ENCODE data around the gene ANKRD40CL.
"Not testable (repeated sequence)": the region's sequence is repeated elsewhere in the genome, so short reads cannot be mapped to it uniquely, and the experiment has no call there.

The ANKRD40CL gene

GRCh38 chr17:50758524-50758923 is 8.8 kb downstream of the ANKRD40CL start:
- no peak for DNase-seq

DNA sequence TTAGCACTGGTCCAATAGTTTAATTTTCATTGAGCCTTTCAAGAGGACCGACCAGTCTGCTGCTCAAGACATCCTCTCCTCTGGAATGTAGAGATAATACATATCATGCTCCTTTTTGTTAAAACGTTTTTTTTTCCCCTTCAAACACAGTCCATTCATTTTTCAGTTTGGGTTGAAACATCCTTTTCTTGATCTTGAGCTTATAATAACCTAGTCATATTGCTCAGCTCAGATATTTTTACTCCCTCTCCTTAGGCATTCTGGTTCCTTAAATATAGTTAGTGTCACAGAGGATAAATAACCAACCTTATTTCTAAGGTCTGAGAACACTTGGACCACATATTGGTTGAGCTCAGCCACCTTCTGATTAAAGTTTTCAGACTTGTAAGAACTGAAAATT is 12.8 kb downstream of the ANKRD40CL start:
- no peak for DNase-seq

GRCh38 chr17:50749245-50749644 is 18.1 kb downstream of the ANKRD40CL start:
- no peak for DNase-seq

GRCh38 chr17:50745631-50746030 is 21.7 kb downstream of the ANKRD40CL start:
- no peak for DNase-seq

DNA sequence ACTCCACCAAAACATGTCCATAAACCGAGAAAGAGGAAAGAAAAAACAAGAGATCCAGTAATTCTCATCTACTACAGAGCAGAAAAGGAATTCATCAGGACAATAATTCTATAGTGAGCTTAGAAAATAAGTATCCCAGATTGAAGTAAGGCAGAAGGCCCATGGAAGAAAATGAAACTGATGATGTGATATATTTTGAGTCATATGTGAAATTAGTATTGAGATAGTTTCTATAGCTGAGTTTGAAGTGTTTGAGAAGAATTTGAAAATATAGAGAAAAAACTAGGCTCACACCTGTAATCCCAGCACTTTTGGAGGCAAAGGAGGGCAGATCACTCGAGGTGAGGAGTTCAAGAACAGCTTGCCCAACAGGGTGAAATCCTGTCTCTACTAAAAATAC is 28.2 kb downstream of the ANKRD40CL start:
- DNase-seq, result no peak

DNA sequence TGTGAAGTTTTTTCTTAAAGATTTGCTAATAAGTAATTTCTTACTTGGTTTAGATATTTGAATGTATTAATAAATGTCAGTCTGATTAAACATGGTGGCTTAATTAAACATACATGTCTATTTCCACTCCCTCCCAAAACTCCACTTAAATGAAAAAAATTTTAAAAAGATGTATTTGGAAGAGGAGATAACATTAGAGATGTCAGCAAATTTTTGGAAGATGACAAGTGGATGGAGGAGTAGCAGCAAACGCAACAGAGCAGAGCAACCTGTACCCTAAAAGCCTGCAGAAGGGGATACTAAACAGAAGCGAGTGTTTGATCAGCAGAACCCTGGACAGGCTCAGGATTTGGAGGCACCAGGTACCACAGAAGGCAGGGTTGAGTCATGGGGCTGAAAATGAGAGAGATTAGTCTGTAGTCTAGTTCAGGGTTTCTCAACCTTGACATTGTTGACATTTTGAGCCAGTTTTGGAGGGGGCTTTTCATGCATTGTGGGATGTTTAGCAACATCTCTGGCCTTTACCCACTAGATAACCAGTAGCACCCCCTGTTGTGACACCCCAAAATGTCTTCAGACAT is 30.1 kb downstream of the ANKRD40CL start:
- no peak for DNase-seq

- no peak for DNase-seq
Measured at GRCh38 chr17:50735287-50735686, 32.0 kb downstream of the ANKRD40CL start.

DNA sequence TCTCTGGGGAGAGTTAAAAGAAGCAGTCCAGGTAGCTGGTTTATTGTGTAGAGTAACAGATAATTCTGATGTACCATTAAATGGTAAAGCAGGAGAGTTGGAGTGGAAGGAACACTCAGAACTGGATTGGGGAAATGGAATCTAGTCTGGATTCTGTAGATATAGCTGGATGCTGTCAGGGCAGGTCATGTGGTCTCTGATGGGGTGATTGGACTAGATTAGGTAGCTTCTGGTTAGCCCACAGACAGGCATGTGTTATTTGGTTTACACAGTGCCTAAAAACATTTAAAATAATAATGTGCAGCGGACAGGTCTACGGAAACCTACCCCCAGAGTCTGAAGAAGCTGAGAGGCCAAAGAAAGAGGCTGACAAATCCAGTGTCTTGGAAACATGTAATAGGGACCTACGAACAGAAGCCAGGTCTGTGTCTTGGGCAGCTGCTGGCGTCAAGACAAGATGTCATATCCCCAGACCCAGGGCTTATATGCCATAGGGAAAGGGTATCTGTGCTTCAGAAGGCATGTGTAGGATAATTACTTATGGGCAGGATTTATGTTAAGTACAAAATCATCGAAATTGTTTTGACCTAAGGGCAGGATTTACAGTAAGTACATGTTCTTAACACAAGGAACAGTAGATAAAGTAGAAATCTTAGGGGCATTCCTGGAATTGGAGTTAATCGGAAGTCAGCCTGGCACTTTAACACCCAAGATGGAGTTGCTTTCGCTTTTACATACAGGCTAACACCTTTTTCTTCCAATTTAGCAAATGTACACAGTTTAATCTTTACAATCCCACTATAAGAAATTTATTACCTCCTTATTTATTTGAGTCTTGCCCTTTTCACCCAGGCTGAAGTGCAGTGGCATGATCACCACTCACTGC is 35.5 kb downstream of the ANKRD40CL start:
- no peak for DNase-seq

DNA sequence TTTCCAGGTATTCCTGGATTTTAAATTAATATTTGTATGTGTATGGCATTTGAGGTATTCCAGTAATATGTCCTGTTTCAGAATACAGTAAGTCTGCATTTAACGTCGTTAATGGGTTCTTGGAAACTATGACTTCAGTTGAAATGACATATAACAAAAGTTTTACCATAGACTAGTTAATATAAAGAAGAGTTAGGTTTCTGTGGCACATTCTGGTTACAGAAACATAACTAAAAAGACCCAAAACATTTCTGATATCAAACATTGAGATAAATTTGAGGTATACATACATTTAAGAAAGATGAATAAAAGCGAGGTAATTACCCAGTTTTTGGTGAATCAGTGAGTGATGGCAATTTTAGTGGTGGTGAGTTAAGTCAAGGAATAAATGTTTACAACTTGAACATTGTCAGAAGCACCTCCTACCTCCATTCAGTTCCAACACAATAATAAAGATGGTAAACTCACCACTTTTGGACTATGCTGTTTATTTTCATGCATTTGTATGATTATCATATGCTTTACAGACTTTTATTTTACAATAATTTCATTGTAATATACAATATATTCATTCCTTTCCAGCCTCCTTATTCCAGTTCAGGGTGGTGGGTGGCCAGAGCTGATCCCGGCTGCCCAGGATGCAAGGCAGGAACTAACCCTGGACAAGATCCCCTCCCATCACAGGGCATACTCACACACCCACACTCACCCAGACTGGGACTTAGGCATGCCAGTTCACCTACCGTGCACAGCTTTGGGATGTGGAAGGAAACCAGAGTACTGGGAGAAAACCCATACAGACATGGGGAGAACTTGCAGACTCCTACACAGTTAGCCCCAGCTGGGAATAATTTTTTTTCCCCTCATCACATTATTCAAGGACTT is 38.2 kb downstream of the ANKRD40CL start:
- DNase-seq, result no peak

DNA sequence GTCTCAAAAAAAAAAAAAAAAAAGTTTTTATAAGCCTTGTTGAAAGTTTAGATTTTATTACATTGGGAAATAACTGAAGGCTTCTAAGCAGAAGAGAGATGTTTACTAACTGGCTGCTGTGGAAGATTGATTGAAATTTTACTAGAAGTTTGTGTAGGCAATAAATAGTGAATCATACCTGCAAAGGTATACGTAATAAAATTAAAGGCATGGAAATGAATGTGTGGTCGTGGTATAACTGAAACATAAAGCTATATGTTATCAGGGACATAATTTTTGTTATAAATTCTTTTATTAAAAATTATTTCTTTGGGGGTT is 39.2 kb downstream of the ANKRD40CL start:
- no peak for DNase-seq

DNA sequence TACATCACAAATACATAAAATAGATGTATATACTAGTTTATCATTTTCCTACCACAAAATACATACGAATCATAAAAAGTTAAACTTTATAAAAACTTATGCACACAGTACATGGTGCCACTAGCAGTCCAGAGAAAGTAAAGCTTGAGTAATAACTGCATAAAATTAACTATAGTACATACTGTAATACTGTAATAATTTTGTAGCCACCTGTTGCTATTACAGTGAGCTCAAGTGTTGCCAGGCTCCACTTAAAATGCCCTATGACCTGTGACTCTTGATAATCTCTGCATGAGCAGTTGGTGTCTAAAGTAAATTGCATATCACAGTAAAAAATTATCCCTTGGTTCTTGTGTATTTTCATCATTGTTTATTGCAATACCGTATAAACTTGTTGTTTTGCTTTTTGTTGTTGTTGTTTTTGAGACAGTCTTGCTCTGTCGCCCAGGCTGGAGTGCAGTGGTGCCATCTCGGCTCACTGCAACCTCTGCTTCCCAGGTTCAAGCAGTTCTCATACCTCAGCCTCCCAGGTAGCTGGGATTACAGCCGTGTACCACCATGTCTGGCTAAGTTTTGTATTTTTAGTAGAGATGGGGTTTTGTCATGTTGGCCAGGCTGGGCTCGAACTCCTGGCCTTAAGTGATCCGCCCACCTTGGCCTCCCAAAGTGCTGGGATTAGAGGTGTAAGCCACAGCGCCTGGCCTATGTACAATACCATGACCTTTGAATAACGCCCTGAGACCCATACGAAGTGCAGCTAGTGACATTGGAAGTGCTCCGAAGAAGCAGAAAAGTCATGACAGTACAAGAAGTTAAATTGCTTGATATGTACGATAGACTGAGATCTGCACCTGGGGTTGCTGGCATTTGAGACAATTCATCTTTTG is 41.3 kb downstream of the ANKRD40CL start:
- no peak for DNase-seq

DNA sequence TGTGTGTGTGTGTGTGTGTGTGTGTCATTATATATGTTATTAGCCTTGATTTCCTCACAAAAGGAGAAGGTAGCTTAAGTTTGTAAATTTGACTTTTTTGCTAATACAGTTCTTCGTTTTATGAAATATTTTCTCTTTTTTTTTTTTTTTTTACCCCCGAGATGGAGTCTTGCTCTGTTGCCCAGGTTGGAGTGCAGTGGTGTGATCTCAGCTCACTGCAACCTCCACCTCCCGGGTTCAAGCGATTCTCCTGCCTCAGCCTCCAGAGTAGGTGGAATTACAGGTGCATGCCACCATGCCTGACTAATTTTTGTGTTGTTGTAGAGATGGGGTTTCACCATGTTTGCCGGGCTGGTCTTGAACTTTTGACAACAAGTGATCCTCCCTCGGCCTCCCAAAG is 42.7 kb downstream of the ANKRD40CL start:
- not testable (repeated sequence) for DNase-seq

DNA sequence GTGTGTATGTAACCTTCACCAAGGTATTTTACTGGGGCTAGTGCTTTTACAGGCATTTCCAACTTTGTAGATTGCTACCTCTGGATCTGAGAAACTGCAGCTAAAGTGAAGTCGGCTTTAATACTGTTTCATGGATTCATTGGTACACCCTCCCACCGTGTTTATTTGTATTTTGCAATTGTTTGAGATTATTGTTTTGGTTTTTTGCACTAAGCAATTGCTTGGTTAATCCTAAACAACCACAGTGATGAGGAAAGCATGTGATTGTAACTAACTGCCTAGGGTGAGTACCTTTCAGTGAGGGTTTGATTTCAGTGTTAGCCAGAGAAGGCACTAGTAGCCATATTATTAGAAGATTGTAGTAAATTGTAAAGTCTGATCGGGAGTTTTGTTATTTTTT is 44.6 kb downstream of the ANKRD40CL start:
- DNase-seq, result no peak

- peak; percentile 35 for DNase-seq
Measured at GRCh38 chr17:50721194-50722010, 45.9 kb downstream of the ANKRD40CL start.

DNA sequence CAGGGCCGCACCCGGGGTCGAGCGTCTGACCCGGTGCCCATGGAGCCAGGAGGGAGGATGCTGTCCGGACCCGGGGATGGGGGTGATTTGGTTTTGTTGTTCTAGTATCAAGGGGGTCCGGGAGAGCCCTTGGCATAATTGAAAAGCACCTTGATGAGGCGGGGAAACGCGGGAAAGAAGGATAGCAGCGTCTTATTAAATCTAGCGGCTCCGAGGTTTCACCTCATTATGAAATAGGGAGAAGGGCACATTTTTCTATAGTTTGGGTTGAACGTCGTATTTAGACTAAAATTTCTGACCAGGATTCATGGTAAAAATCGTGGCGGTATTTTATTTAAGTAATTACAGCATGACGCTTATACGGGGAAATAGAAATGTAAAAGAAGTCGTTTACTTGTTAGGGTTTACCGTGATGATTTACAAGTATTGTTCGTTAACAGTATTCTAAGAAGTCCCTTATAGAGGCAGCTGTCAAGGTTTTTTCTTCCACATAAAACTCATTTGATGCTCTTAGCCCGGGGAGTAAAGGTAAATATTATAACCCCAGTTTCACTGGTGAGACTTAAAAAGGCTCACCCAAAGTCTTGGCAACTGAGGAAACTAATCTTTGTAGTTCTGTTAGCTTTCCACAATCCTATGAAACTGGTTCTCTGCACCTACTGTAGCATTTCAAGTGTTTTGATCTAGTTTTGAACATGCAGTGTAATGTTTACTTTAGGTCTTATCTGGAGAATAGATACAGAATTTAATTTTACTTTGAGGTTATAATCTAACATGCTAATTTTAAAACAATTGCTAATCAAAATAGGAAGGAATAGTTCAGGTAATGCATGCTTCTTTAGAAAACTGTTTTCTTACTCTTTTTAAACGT is 47.2 kb downstream of the ANKRD40CL start:
- peak; percentile 80 for DNase-seq

DNA sequence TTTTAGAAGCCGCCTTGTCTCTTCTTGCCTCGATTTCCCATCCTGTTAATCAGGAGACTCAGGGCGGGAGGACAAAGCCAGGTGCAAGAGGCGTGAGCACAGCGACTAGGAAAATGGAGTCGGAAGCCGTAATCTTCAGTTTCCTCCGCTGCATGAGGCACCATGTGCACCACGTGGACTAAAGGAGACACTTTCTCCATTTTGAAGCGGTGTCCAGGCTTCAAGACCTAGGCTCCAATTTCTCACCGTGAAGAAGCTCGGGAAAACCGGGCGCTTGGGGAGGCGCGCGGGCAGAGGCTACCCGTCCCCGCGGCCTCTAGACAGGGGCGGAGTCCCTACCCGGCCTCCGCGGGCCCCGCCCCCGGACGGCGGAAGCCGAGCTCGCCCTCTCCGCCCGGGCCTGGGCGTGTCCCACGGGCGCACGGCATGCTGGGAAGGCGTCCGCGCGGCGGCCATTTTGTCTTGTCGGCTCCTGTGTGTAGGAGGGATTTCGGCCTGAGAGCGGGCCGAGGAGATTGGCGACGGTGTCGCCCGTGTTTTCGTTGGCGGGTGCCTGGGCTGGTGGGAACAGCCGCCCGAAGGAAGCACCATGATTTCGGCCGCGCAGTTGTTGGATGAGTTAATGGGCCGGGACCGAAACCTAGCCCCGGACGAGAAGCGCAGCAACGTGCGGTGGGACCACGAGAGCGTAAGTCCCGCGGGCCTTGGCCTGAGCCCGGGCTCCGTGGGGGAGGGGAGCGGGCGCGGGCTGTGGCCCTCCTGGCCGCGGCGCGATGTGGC is 48.0 kb downstream of the ANKRD40CL start, which contains the start of gene LUC7L3:
LUC7L3 (plus strand) TSS at position 460 of the 780 bp plus-strand sequence; CDS start at position 590, 130 bp downstream.
- peak; percentile 98 for DNase-seq

DNA sequence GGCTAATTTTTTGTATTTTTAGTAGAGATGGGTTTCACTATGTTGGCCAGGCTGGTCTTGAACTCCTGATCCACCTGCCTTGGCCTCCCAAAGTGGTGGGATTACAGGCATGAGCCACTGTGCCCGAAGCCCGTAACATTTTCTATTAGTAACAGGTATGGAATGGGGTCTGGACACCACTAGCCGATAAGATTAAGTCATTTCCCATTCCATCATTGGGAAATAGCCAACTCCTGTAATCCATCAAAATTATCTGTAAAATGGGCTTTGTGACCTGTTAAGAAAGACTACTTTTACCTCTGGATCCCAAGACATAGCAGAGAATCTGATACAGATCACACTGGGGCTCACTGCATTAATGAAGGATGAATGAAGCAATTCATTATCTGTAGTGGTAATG is 51.8 kb downstream of the ANKRD40CL start:
- DNase-seq, result no peak

- no peak for DNase-seq
Measured at GRCh38 chr17:50712641-50713040, 54.7 kb downstream of the ANKRD40CL start.
